Heart right ventricle (tissue), 16 donors: Measurements from ENCODE around the gene COL6A3. TPM values are rescaled to one million over a fixed set of nuclear protein-coding genes. Genes with fewer than 3 reads are reported as not detected.

ENCODE experiments used
- ATAC-seq, 8 donors: fragments of 200-7000 bp; cut with Tn5 transposase; one replicate each; pipeline ENCODE4 v1.9.1; 2020; ENCODE audit warnings: mild to moderate bottlenecking in 8 of 8, moderate library complexity in 8 of 8, moderate number of reproducible peaks in 1 of 8
- DNase-seq, 2 donors: peaks; one replicate each; pipeline ENCODE4 v3.0.0-alpha.2; 2020
- H3K27ac ChIP-seq, 10 donors: fragments of 200-600 bp; sonication (generic) in 2 of 10; one replicate each; pipeline versions ENCODE4 v1.5.0 to v1.8.0; 2020 to 2022; ENCODE audit warnings: mild to moderate bottlenecking in 3 of 10
- H3K27me3 ChIP-seq, 7 donors: fragments of 200-600 bp; one replicate each; pipeline ENCODE4 v1.8.0; 2021 to 2022; ENCODE audit warnings: mild to moderate bottlenecking in 2 of 7
- H3K36me3 ChIP-seq, 9 donors: fragments of 200-600 bp; sonication (generic) in 1 of 9; one replicate each; pipeline versions ENCODE4 v1.5.0 to v1.8.0; 2020 to 2022; ENCODE audit warnings: mild to moderate bottlenecking in 2 of 9
- H3K4me1 ChIP-seq, 9 donors: fragments of 200-600 bp; sonication (generic) in 1 of 9; one replicate each; pipeline versions ENCODE4 v1.5.0 to v1.8.0; 2020 to 2022; ENCODE audit warnings: mild to moderate bottlenecking in 4 of 9
- H3K4me3 ChIP-seq, 10 donors: fragments of 200-600 bp; sonication (generic) in 2 of 10; one replicate each; pipeline versions ENCODE4 v1.5.0 to v1.8.0; 2020 to 2022; ENCODE audit warnings: mild to moderate bottlenecking in 7 of 10, moderate library complexity in 2 of 10
- H3K9me3 ChIP-seq, 11 donors: fragments of 200-600 bp in 10 of 11; sonication (generic) in 2 of 11; one replicate each; pipeline versions ENCODE4 v1.5.0 to v1.8.0; 2013 to 2022; ENCODE audit warnings: mild to moderate bottlenecking in 2 of 11, control low read depth in 1 of 11, moderate library complexity in 1 of 11
- WGBS, 2 donors: extraction: QIAGEN DNeasy Blood & Tissue Kit; methylation state at CpG; one replicate each; pipeline ENCODE4 v1.1.7; 2013; ENCODE audit warnings: inconsistent platforms in 1 of 2; 5-methylcytosine and 5-hydroxymethylcytosine counted together
- intact Hi-C, 10 donors: fragments of 100-400 bp; cut with DNase I; formaldehyde crosslinking; loops; one replicate each; pipeline versions ENCODE4 v1.11.1 to v1.14.2; 2022
- polyA plus RNA-seq, 2 donors: library from polyadenylated mRNA; stranded (reverse); fragments of 200-250 nt; gene quantifications; one replicate each; pipeline ENCODE4 v1.2.3, GENCODE V29; 2013
- total RNA-seq, 10 donors: library from RNA; stranded (reverse); fragmentation: NEBNext Ultra II Directional in 3 of 10; extraction: Animal tissue kit (Norgen Biotek cat#: 25700) in 3 of 10; gene quantifications; one replicate each; pipeline versions ENCODE4 v1.2.1 to v1.2.4, GENCODE V29; 2021 to 2023
- TF ChIP-seq, protein P1 (sequence below), 9 donors: fragments of 200-600 bp; sonication (generic) in 2 of 9; IDR thresholded peaks; one replicate each; pipeline versions ENCODE4 v1.5.0 to v1.8.0; 2021 to 2022; ENCODE audit warnings: antibody characterized with exemption in 9 of 9, mild to moderate bottlenecking in 5 of 9, moderate library complexity in 1 of 9
- donor health status: Arrhythmogenic right ventricular cardiomyopathy.
- donor health status: ischemic (EF 13 %, LVEDD 7.1; RV severe dilation, severe dysfunction).
- donor health status: healthy with polysubstance abuse.
- donor health status: DM: no; HTN: yes; CAD: no.
- donor health status: DM: no; HTN: no; CAD: no.
- donor health status: ischemic (EF 25% LVEDD 6.9; RV normal size, moderate dysfunction).
- donor health status: ischemic (EF 25% LVEDD 5.7; RV mildly dilated, moderate dysfunction).
- donor health status: healthy.
- donor health status: DM: yes; HTN: yes; CAD: no.
- donor health status: Ischemic cardiomyopathy.
- donor health status: ischemic (EF 35%, LVEDD 5.7; RV mildly dilated, moderate dysfunction).
- donor health status: nonischemic (EF 11% LVEDD 7.7; RV severe dilation, severe dysfunction).
- donor health status: DM: yes; HTN: yes; CAD: no.
- donor health status: PGD.
- donor health status: ischemic (EF 29% LVEDD 5.4; RV normal size, mild dysfunction).
- donor health status: nonischemic (EF 23%, LVEDD 6.1; RV moderate dilation, normal function).

Gene COL6A3
- total and polyA plus RNA-seq, 12 donors, result 27.7 to 222 (median 47.5) TPM

DNA sequence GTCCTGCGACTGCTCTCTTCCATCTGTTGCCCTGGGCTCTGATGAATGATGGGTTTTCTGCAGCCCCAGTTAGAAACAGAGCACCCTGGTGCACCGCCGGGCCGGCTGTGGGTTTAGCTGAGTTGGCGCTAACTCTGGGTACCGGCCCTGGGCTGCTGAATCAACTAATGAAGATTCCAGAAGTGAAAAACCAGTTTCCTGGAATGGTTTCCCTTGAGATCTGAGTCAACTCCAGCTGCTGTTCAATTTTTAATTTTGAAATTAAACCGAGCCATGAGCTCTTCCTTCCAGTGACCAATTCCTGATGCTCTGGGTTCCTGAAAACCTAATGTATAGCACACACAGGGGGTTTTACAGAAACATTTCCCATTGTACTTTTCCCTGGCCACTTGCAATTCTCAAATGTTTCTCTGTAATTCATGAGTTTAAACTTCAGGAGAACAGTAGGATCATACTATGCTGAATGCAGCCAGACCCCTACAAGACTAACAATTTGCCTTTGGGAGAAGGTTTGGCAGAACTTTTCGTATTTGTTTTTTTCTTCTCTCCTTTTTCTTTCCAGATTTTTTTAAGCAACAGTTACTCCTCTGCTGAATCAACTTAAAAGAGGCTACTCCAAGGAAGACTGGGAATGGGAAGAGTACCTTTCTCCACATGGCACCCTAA is 5.5 kb downstream of the COL6A3 start:
- TF ChIP-seq, protein P1, sequence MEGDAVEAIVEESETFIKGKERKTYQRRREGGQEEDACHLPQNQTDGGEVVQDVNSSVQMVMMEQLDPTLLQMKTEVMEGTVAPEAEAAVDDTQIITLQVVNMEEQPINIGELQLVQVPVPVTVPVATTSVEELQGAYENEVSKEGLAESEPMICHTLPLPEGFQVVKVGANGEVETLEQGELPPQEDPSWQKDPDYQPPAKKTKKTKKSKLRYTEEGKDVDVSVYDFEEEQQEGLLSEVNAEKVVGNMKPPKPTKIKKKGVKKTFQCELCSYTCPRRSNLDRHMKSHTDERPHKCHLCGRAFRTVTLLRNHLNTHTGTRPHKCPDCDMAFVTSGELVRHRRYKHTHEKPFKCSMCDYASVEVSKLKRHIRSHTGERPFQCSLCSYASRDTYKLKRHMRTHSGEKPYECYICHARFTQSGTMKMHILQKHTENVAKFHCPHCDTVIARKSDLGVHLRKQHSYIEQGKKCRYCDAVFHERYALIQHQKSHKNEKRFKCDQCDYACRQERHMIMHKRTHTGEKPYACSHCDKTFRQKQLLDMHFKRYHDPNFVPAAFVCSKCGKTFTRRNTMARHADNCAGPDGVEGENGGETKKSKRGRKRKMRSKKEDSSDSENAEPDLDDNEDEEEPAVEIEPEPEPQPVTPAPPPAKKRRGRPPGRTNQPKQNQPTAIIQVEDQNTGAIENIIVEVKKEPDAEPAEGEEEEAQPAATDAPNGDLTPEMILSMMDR (IDR thresholded peaks at IDR 0.05), result no peak
- peak overlapping the region; percentile 6 to 87 (median 81) for H3K27ac ChIP-seq
- peaks cover 5 to 66% (median 38%) of the 10 kb centered on the region in 9 donors for H3K4me1 ChIP-seq
- intact Hi-C loops, result loop anchor here in 7 of 10 donors (2.0 to 10.0 kb wide), 6 partner anchors 84 to 284 kb away; no protein-coding TSS in a partner anchor
- ATAC-seq (peak; percentile 21 to 59 (median 42)), DNase-seq (peak in 1 of 2 donors; percentile 38)
- 43 to 58% methylated on average over 8 of the region's 8 CpGs for WGBS, 2 donors
- H3K36me3 ChIP-seq, result peaks cover 0 to 7% (median 0%) of the 10 kb centered on the region in 9 donors
- no peaks in the 10 kb centered on the region for H3K9me3 ChIP-seq
- peak overlapping the region in 6 of 10 donors; percentile 11 to 58 (median 26) for H3K4me3 ChIP-seq
- H3K27me3 ChIP-seq, result peaks cover 0 to 27% (median 3%) of the 10 kb centered on the region in 7 donors

DNA sequence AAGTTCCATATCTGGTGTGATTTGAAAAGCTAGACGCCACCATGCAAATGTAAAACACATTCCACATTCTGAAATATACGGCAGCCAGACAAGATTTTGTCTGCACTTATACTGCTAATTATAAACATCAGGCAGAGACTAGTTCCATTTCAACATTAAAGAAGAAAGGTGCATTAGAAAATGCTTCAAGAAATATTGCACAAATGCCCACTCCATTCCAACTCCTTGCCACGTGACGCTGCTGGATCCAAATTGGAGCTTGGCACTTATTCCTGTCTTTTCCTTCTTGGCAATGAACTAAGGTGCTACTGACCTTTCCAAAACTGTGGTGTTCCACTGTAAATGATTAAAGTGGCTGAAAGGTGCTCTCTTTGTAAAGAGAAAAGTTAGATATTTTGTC is 6.3 kb downstream of the COL6A3 start:
- peak overlapping the region in 5 of 10 donors; percentile 1 to 58 (median 22) for H3K4me3 ChIP-seq
- ATAC-seq (no peak), DNase-seq (no peak)
- intact Hi-C loops, result loop anchor here in 7 of 10 donors (2.0 to 10.0 kb wide), 6 partner anchors 83 to 283 kb away; no protein-coding TSS in a partner anchor
- TF ChIP-seq, protein P1 (IDR thresholded peaks at IDR 0.05), result no peak
- peak overlapping the region in 8 of 10 donors; percentile 2 to 87 (median 81) for H3K27ac ChIP-seq
- peaks cover 0 to 23% (median 3%) of the 10 kb centered on the region in 7 donors for H3K27me3 ChIP-seq
- peaks cover 0 to 7% (median 0%) of the 10 kb centered on the region in 9 donors for H3K36me3 ChIP-seq
- H3K4me1 ChIP-seq, result peaks cover 5 to 74% (median 42%) of the 10 kb centered on the region in 9 donors
- H3K9me3 ChIP-seq, result no peaks in the 10 kb centered on the region
- WGBS, 2 donors, result 48 to 59% methylated on average over 4 of the region's 4 CpGs

DNA sequence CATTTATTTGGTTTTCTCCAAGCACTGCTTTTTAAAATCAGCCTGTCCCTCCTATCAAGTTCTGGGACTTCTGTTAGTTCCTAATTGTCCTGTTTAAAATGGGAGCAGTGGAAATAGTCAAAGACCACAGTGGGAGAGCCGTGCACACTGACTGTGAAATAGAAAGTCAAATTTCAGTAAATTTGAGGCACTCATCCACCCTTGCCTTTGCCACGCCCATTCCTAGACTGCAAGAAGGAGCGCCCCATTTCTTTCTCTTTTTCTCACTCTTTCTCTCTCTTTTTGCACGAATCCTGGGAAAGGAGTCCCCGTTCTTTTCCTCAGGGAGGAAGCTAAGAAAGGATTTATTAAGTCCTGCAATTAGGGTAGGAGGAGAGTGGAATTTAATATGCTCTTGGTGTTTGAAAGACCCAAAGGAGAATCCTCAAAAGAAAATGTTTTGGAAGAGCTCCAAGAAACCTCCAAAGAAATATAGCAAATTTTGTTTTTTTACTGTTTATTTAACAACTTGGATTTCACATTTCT is 7.5 kb downstream of the COL6A3 start:
- DNase-seq (no peak), ATAC-seq (no peak)
- Histone ChIP-seq H3K27me3 (peaks cover 0 to 17% (median 0%) of the 10 kb centered on the region in 7 donors), H3K27ac (peak overlapping the region in 6 of 10 donors; percentile 10 to 63 (median 54)), H3K4me3 (no peak overlapping the region), H3K4me1 (peaks cover 7 to 76% (median 43%) of the 10 kb centered on the region in 9 donors), H3K36me3 (peaks cover 0 to 7% (median 0%) of the 10 kb centered on the region in 9 donors), H3K9me3 (no peaks in the 10 kb centered on the region)
- TF ChIP-seq, protein P1 (IDR thresholded peaks at IDR 0.05), result no peak
- intact Hi-C loops, result loop anchor here in 6 of 10 donors (5.0 to 10.0 kb wide), 5 partner anchors 82 to 282 kb away; no protein-coding TSS in a partner anchor
- WGBS, 2 donors, result 79 to 82% methylated on average over 5 of the region's 5 CpGs

DNA sequence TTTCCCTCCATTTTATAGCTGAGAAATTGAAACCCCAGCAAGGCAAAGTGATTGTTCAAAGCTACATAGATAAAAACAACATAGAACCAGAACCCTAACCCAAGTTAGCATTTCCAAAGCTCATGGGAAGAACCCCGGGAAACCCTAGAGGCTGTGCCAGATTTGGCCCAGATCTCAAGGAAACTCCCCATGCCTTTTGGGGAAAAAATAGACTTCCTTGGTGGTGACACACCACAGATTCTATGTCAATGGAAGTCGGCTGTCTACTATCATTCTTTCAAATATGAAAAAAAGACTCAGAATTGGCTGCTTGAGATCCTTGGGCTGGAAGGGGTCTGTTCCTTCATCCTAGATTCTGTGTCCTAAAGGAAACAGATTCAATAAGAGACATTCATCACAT is 8.4 kb downstream of the COL6A3 start:
- peaks cover 0 to 11% (median 0%) of the 10 kb centered on the region in 7 donors for H3K27me3 ChIP-seq
- WGBS, 2 donors, result 58 to 60% methylated on average over 2 of the region's 2 CpGs
- ATAC-seq (no peak), DNase-seq (no peak)
- H3K9me3 ChIP-seq, result no peaks in the 10 kb centered on the region
- H3K4me3 ChIP-seq, result peak overlapping the region in 2 of 10 donors; percentile 9 to 13
- H3K36me3 ChIP-seq, result no peaks in the 10 kb centered on the region
- intact Hi-C loops, result loop anchor here in 6 of 10 donors (5.0 to 10.0 kb wide), 5 partner anchors 81 to 281 kb away; no protein-coding TSS in a partner anchor
- TF ChIP-seq, protein P1 (IDR thresholded peaks at IDR 0.05), result no peak
- H3K4me1 ChIP-seq, result peaks cover 7 to 76% (median 43%) of the 10 kb centered on the region in 9 donors
- peak overlapping the region in 8 of 10 donors; percentile 5 to 63 (median 53) for H3K27ac ChIP-seq
